ENCODE results near the gene DHCR7.

DNA sequence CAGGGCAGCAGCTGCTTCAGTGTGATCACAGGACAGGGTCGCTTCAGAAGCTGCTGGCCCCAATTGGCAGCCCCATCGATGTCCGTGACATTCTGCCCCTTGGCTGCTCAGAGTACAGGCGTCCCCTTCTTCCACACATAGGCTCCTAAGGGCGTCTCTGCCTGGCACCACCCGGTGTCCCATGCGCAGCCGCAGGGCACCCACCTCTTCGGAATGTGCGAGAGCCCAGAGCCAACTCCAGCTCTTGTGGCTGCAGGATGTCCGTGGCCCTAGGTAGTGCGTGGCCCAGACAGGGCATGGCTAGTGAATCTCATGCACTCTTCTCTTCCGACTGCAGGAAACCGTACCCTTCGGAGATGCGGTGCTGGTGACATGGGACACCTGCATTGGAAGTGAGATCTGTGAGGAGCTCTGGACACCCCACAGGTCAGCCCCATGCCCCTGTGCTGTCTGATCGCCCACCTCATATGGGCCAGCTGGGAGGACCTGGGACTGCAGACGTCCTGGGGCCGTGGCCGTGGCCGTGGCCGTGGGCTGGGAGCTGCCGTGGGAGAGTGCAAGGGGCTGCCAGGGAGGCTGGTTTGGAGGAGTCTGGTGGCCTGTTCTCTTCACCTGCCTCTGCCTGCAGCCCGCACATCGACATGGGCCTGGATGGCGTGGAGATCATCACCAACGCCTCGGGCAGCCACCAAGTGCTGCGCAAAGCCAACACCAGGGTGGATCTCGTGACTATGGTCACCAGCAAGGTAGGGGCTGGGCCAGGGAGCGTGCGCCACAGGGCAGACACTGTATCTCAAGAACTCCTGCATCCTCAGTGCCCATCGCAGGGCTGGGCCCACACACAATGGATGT is 25.0 kb upstream of the DHCR7 start:
- TF ChIP-seq, protein P1, sequence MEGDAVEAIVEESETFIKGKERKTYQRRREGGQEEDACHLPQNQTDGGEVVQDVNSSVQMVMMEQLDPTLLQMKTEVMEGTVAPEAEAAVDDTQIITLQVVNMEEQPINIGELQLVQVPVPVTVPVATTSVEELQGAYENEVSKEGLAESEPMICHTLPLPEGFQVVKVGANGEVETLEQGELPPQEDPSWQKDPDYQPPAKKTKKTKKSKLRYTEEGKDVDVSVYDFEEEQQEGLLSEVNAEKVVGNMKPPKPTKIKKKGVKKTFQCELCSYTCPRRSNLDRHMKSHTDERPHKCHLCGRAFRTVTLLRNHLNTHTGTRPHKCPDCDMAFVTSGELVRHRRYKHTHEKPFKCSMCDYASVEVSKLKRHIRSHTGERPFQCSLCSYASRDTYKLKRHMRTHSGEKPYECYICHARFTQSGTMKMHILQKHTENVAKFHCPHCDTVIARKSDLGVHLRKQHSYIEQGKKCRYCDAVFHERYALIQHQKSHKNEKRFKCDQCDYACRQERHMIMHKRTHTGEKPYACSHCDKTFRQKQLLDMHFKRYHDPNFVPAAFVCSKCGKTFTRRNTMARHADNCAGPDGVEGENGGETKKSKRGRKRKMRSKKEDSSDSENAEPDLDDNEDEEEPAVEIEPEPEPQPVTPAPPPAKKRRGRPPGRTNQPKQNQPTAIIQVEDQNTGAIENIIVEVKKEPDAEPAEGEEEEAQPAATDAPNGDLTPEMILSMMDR (IDR thresholded peaks at IDR 0.05), result no peak
- TF ChIP-seq POLR2A (IDR thresholded peaks at IDR 0.05), result no peak
